GM12874 (cell line): Measurements from ENCODE around the gene GSTA1.

Experiments
- CTCF ChIP-seq: IDR thresholded peaks from 2 replicates; pipeline ENCODE4 v1.5.1; 2011; ENCODE audit warnings: low read depth, mild to moderate bottlenecking, control low read depth, low read length, moderate library complexity; ENCODE audit not compliant: insufficient read depth

Gene GSTA1

GRCh38 chr6:52741872-52742271 is 61.7 kb downstream of the GSTA1 start:
- TF ChIP-seq CTCF = no peak
